Panc1 (cell line): ENCODE data around the gene NDUFS6. TPM values are rescaled to one million over a fixed set of nuclear protein-coding genes. Genes with fewer than 3 reads are reported as not detected.

ENCODE experiments used
- ATAC-seq: fragments of 200-7000 bp; cut with Tn5 transposase; 2 replicates; pipeline ENCODE4 v1.9.1; 2020; ENCODE audit warnings: mild to moderate bottlenecking, moderate library complexity
- BruUV-seq: library from RNA; stranded (reverse); fragments of 400-500 nt; replicated peaks from 2 replicates; lab custom pipeline; 2021; lab: Mats Ljungman, UMichigan
- CTCF ChIA-PET: fragments of 300-600 bp; sonication (Branson Sonifier 250); formaldehyde crosslinking; loops from one replicate; lab custom pipeline; 2022; ENCODE audit warnings: antibody characterized with exemption; lab: Charles Lee
- POLR2A ChIA-PET: fragments of 300-600 bp; sonication (Branson Sonifier 250); formaldehyde crosslinking; loops from one replicate; lab custom pipeline; 2022; ENCODE audit warnings: antibody characterized with exemption; lab: Charles Lee
- DNase-seq: peaks from one replicate; pipeline ENCODE4 v3.0.0-alpha.2; 2010; ENCODE audit warnings: low read depth, low spot score
- H3K27ac ChIP-seq: 2 replicates; pipeline ENCODE4 v1.5.1; 2011; ENCODE audit warnings: mild to moderate bottlenecking, low read length, inconsistent platforms
- H3K27me3 ChIP-seq: fragments of 200-500 bp; sonication (Bioruptor generic); 2 replicates; pipeline ENCODE4 v1.6.0; 2014; ENCODE audit warnings: low read length, inconsistent platforms; ENCODE audit not compliant: control insufficient read depth, insufficient read depth
- H3K36me3 ChIP-seq: fragments of 200-500 bp; sonication (Bioruptor generic); 2 replicates; pipeline ENCODE4 v1.5.1; 2014; ENCODE audit warnings: inconsistent platforms, mild to moderate bottlenecking, low read length, moderate library complexity; ENCODE audit not compliant: control insufficient read depth, insufficient read depth
- H3K4me1 ChIP-seq: 2 replicates; pipeline ENCODE4 v1.5.1; 2011; ENCODE audit warnings: inconsistent platforms, mild to moderate bottlenecking, low read length, moderate library complexity; ENCODE audit not compliant: control insufficient read depth, insufficient read depth
- H3K4me3 ChIP-seq, 2 experiments: 2 replicates each; pipeline ENCODE4 v1.5.1; 2011 to 2012; ENCODE audit warnings: low read depth in 2 of 2, low read length in 2 of 2, mild to moderate bottlenecking in 2 of 2, inconsistent platforms in 1 of 2, moderate library complexity in 1 of 2
- H3K9me3 ChIP-seq: fragments of 200-500 bp; sonication (Bioruptor generic); 2 replicates; pipeline ENCODE4 v1.5.1; 2014; ENCODE audit warnings: low read depth, mild to moderate bottlenecking, inconsistent platforms, low read length, moderate library complexity; ENCODE audit not compliant: control insufficient read depth, insufficient read depth
- POLR2AphosphoS5 ChIP-seq: IDR thresholded peaks from 2 replicates; pipeline ENCODE4 v1.6.1; 2012; ENCODE audit warnings: mild to moderate bottlenecking, low read depth, low read length, moderate library complexity
- SIN3A ChIP-seq: IDR thresholded peaks from 2 replicates; pipeline ENCODE4 v1.6.1; 2012; ENCODE audit warnings: low read depth, mild to moderate bottlenecking, low read length, moderate library complexity, borderline replicate concordance; ENCODE audit not compliant: insufficient read depth
- TCF7L2 ChIP-seq: IDR thresholded peaks from 2 replicates; pipeline ENCODE4 v1.6.1; 2011; ENCODE audit warnings: mild to moderate bottlenecking, low read depth, low read length, inconsistent platforms
- in situ Hi-C: cut with HindIII; loops from 2 replicates; pipeline ENCODE4 v1.10.0; 2016; ENCODE audit warnings: low sequenced_read_pairs, low pct_unique_long_range_greater_than_20kb
- intact Hi-C: fragments of 100-400 bp; cut with micrococcal nuclease; formaldehyde crosslinking; loops from one replicate; pipeline ENCODE4 v1.10.0; 2022; ENCODE audit not compliant: unreplicated experiment
- total RNA-seq: library from RNA; stranded (reverse); gene quantifications from one replicate; pipeline ENCODE4 v1.2.1, GENCODE V29; 2021; ENCODE audit not compliant: unreplicated experiment
- TF ChIP-seq, protein P1 (sequence below), 2 experiments: IDR thresholded peaks; 2 replicates each; pipeline ENCODE4 v1.6.1; 2011 to 2012; ENCODE audit warnings: low read depth in 2 of 2, control low read depth in 1 of 2, low read length in 1 of 2, mild to moderate bottlenecking in 1 of 2, moderate library complexity in 1 of 2; ENCODE audit not compliant: insufficient read depth in 1 of 2
- TF ChIP-seq, protein P2 (sequence below): fragments of 450-650 bp; IDR thresholded peaks from 2 replicates; pipeline ENCODE4 v1.5.1; 2017; ENCODE audit warnings: mild to moderate bottlenecking

The NDUFS6 gene
- total RNA-seq, 1 experiment from 2014 or later: 70.6 TPM

DNA sequence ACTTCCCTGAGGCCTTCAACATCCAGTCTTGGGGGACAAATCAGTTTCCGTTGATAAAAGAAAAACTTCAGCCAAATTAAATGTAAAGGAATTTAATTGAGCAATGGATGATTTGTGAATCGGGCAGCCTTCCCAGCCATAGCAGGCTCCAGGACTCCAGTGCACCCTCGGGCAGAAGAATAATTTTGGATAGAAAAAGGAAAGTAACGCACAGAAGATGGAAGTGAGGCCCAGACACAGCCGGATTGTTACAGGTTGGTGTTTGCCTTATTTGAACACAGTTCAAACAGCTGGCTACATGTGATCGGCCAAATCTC lies 20.6 kb upstream of the NDUFS6 start:
- no peak for ATAC-seq
- POLR2A ChIA-PET: no interaction called here

DNA sequence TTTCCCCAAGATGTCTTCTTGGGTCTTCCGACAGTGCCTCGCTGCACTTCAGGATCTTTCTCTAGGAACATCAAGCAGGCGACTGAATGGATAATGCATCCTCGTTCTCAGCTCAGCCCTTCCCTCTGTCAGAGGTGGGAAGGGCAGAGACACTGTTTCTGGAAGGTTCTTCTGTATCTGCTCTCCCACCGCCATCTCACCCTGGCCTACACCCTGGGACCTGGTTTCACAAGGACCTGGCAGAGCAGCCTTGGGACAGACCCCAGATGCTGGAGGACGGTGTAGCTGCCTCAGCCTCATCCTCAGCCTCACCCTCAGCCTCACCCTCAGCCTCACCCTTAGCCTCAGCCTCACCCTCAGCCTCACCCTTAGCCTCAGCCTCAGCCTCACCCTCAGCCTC lies 20.1 kb upstream of the NDUFS6 start:
- in situ Hi-C loops: no loop called here
- DNase-seq (no peak), ATAC-seq (no peak)
- ChIA-PET CTCF (no interaction called here), POLR2A (no interaction called here)
- Histone ChIP-seq H3K9me3 (no peaks in the 10 kb centered on the region), H3K27me3 (no peaks in the 10 kb centered on the region), H3K36me3 (no peaks in the 10 kb centered on the region), H3K4me3 (no peak overlapping the region), H3K27ac (no peak overlapping the region), H3K4me1 (no peaks in the 10 kb centered on the region)
- TF ChIP-seq, protein P1, sequence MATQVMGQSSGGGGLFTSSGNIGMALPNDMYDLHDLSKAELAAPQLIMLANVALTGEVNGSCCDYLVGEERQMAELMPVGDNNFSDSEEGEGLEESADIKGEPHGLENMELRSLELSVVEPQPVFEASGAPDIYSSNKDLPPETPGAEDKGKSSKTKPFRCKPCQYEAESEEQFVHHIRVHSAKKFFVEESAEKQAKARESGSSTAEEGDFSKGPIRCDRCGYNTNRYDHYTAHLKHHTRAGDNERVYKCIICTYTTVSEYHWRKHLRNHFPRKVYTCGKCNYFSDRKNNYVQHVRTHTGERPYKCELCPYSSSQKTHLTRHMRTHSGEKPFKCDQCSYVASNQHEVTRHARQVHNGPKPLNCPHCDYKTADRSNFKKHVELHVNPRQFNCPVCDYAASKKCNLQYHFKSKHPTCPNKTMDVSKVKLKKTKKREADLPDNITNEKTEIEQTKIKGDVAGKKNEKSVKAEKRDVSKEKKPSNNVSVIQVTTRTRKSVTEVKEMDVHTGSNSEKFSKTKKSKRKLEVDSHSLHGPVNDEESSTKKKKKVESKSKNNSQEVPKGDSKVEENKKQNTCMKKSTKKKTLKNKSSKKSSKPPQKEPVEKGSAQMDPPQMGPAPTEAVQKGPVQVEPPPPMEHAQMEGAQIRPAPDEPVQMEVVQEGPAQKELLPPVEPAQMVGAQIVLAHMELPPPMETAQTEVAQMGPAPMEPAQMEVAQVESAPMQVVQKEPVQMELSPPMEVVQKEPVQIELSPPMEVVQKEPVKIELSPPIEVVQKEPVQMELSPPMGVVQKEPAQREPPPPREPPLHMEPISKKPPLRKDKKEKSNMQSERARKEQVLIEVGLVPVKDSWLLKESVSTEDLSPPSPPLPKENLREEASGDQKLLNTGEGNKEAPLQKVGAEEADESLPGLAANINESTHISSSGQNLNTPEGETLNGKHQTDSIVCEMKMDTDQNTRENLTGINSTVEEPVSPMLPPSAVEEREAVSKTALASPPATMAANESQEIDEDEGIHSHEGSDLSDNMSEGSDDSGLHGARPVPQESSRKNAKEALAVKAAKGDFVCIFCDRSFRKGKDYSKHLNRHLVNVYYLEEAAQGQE (IDR thresholded peaks at IDR 0.05; ENCODE audit: insufficient read depth in 1 of 2, low read depth in 2 of 2, low read length in 1 of 2): no peak
- TF ChIP-seq, protein P2, sequence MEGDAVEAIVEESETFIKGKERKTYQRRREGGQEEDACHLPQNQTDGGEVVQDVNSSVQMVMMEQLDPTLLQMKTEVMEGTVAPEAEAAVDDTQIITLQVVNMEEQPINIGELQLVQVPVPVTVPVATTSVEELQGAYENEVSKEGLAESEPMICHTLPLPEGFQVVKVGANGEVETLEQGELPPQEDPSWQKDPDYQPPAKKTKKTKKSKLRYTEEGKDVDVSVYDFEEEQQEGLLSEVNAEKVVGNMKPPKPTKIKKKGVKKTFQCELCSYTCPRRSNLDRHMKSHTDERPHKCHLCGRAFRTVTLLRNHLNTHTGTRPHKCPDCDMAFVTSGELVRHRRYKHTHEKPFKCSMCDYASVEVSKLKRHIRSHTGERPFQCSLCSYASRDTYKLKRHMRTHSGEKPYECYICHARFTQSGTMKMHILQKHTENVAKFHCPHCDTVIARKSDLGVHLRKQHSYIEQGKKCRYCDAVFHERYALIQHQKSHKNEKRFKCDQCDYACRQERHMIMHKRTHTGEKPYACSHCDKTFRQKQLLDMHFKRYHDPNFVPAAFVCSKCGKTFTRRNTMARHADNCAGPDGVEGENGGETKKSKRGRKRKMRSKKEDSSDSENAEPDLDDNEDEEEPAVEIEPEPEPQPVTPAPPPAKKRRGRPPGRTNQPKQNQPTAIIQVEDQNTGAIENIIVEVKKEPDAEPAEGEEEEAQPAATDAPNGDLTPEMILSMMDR: no peak
- TF ChIP-seq TCF7L2 (no peak), POLR2AphosphoS5 (no peak), SIN3A (no peak)
- intact Hi-C loops: no loop called here
- BruUV-seq: no TSS peak

More for the DNA sequence above, 20.6 kb upstream of the NDUFS6 start:
- H3K27me3 ChIP-seq: no peaks in the 10 kb centered on the region
- no peaks in the 10 kb centered on the region for H3K9me3 ChIP-seq
- in situ Hi-C loops: no loop called here
- H3K27ac ChIP-seq: no peak overlapping the region
- H3K4me3 ChIP-seq: no peak overlapping the region
- CTCF ChIA-PET: no interaction called here
- no peaks in the 10 kb centered on the region for H3K36me3 ChIP-seq
- no TSS peak for BruUV-seq
- no peaks in the 10 kb centered on the region for H3K4me1 ChIP-seq
- intact Hi-C loops: no loop called here
- DNase-seq: no peak
- TF ChIP-seq, protein P2: no peak
- TF ChIP-seq, protein P1 (IDR thresholded peaks at IDR 0.05; ENCODE audit: insufficient read depth in 1 of 2, low read depth in 2 of 2, low read length in 1 of 2): no peak
